ENCODE data around the gene TASOR2. TPM values are rescaled to one million over a fixed set of nuclear protein-coding genes. Genes with fewer than 3 reads are reported as not detected.

The TASOR2 gene
- total RNA-seq, 2 experiments from 2014 or later: 41.9 to 45.4 TPM

DNA sequence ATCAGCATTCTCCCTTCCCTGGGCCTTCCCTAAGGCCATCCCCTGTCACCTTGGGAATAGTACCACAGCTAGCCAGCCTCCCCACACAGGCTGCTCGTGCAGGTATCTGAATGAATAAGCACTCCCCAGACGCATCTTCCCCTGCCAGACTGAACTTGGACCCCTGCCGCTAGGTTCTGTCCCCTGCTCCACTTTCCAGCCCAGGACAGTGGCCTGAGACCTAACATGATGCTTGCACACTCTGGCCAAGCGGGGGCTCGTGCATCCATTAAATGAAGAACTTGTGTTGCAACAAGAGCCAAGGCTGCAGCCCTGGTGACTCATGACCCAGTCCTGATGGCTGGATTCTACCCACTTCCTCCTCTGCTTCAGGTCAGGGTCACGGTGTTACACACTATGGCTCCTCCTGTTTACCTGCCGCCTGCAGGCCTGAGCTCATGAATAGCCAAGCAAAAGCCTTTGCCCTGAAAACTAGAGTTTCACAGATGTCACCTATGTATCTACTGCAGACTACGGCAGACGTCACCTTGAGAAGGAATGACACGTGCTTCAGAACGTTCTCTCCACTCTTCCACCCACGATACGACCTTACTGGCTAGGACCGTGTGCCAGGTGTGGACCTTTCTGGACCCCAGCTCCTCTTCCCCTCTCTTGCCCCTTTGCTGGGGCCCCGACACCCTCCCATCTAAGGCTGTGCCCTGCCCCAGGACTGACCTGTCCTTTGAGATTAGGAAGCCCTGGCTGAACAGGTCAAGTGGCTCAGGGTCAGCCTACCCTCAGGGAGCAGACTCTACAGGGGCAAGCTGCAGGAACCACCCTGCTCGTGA is 24.7 kb upstream of the TASOR2 start:
- H3K9me3 Mint-ChIP-seq (ENCODE audit: low read depth): no peaks in the 10 kb centered on the region
- ChIA-PET POLR2A (no interaction called here), CTCF (interaction anchor here (1.4 kb wide), 1 partner anchor 30 kb away, joined by 7 read pairs; no protein-coding TSS in a partner anchor)
- DNase-seq: peak; percentile 38
- H3K4me3 Mint-ChIP-seq: no peak overlapping the region
- peaks cover 34% of the 10 kb centered on the region for H3K4me1 Mint-ChIP-seq
- H3K27me3 Mint-ChIP-seq: no peaks in the 10 kb centered on the region
- H3K27ac Mint-ChIP-seq: no peak overlapping the region
- H3K36me3 Mint-ChIP-seq (ENCODE audit: low read depth): no peaks in the 10 kb centered on the region
- intact Hi-C loops (cut with DNase I, micrococcal nuclease): no loop called here
- ATAC-seq: peak; percentile 70

DNA sequence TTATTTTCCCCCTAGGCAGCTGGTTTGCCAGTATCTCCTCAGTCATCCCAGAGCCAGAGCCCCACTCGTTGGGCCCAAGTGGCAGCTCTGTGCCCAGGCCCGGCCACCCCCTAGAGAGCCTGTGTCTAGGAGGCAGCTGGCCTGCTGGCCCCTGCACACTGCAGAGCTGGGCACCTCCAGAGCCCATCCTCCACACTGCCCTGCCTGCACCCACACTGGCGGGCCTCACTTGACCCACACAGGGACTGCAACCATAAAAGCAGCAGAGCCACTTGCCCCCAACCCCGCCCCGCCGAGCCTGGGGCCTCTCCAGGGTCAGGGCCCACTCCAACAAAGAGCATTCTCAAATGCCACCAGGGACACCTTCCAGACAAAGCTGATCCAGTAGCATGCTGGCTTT is 23.6 kb upstream of the TASOR2 start:
- no peak overlapping the region for H3K27ac Mint-ChIP-seq
- ATAC-seq: no peak
- ChIA-PET POLR2A (no interaction called here), CTCF (interaction anchor here (0.5 to 1.4 kb wide), 3 partner anchors 32 to 299 kb away, joined by 3 to 7 read pairs (median 3); no protein-coding TSS in a partner anchor)
- H3K36me3 Mint-ChIP-seq (ENCODE audit: low read depth): no peaks in the 10 kb centered on the region
- H3K4me1 Mint-ChIP-seq: peaks cover 29% of the 10 kb centered on the region
- DNase-seq: no peak
- H3K4me3 Mint-ChIP-seq: no peak overlapping the region
- no peaks in the 10 kb centered on the region for H3K9me3 Mint-ChIP-seq (ENCODE audit: low read depth)
- no peaks in the 10 kb centered on the region for H3K27me3 Mint-ChIP-seq
- intact Hi-C loops (cut with DNase I, micrococcal nuclease): no loop called here

DNA sequence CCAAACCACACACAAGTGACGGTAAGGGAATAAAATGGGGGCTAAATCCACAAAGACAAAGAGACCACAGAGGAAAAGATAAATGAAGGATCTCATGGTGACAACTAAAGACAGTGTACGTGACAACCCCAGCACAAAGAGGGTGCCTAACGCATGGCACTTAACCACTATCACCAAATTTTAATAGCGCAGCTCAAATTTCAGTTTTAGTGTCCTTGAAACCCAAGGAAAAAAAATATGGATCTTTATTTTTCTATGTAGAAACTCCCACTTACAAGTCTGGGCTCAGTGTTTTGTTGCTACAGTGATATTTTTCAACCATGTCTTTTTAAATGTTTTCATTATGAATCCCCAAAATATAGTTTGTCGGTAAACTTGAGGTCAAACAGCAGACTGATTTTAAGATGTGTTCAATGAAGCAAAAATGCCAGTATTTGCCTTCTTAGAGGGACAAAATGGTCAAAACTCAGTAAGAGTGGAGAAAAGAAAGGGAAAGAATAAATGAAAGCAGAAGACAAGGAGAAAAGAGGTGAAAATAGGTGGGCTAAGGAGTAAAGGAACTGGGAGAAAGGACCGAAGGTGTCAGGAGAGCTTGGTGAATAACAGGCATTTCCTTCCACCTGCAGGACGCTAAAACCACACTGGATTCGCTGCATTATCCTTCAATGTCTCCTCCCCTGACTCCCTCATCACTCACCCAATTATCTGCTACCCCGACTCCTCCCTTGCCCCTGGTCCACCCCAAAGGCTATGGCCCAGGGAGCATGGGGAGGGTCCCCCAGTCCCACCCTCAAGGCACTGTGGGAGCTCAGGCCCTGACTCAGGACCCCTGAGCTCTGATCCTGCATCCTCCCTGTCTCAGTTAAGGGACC is 21.7 kb upstream of the TASOR2 start:
- Mint-ChIP-seq H3K4me3 (no peak overlapping the region), H3K27me3 (no peaks in the 10 kb centered on the region), H3K9me3 (ENCODE audit: low read depth) (no peaks in the 10 kb centered on the region), H3K36me3 (ENCODE audit: low read depth) (no peaks in the 10 kb centered on the region), H3K27ac (no peak overlapping the region), H3K4me1 (peaks cover 21% of the 10 kb centered on the region)
- ChIA-PET POLR2A (interaction anchor here (0.6 to 0.7 kb wide), 2 partner anchors 26 to 462 kb away, joined by 3 to 5 read pairs; no protein-coding TSS in a partner anchor), CTCF (interaction anchor here (0.8 kb wide), 1 partner anchor 172 kb away, joined by 4 read pairs; no protein-coding TSS in a partner anchor)
- ATAC-seq (no peak), DNase-seq (no peak)
- intact Hi-C loops (cut with DNase I, micrococcal nuclease): no loop called here

DNA sequence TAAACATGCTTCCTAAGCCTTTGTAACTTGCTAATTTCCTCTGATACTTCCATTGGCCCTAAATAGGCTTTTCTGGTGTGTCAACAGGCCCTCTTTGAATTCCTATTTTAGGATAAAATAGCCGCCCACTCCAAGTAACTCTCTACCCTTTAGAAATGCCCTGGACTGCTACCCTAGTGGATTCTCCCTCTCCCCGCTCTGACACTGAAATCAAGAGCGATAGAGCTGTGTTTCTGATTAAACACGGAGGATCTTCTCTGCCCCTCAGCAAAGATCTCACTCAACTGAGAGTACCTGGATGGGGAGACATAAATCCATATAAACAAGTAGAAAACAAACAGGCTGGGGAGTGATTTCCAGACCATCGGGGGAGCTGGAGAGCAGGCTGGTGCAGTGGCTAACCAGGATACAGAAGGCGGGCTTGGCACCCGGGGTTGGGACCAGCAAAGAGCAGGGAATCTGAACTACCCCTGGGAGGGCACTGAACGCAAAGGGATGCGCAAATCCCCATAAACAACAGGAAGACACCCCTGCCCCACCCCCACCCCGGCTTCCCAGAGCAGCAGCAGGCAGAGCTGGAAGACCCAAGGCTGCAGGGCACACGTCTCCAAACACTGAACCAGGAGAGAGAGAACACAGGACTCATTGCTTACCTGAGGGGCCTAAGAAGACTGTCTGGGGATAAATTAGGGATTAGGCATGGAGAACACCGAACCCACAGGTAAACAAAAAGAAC is 20.8 kb upstream of the TASOR2 start:
- H3K27me3 Mint-ChIP-seq: no peaks in the 10 kb centered on the region
- no peak overlapping the region for H3K4me3 Mint-ChIP-seq
- peaks cover 21% of the 10 kb centered on the region for H3K4me1 Mint-ChIP-seq
- CTCF ChIA-PET: interaction anchor here (0.8 kb wide), 1 partner anchor 171 kb away, joined by 4 read pairs; no protein-coding TSS in a partner anchor
- POLR2A ChIA-PET: no interaction called here
- no peaks in the 10 kb centered on the region for H3K9me3 Mint-ChIP-seq (ENCODE audit: low read depth)
- ATAC-seq (no peak), DNase-seq (no peak)
- no peaks in the 10 kb centered on the region for H3K36me3 Mint-ChIP-seq (ENCODE audit: low read depth)
- H3K27ac Mint-ChIP-seq: no peak overlapping the region
- intact Hi-C loops (cut with DNase I, micrococcal nuclease): no loop called here

DNA sequence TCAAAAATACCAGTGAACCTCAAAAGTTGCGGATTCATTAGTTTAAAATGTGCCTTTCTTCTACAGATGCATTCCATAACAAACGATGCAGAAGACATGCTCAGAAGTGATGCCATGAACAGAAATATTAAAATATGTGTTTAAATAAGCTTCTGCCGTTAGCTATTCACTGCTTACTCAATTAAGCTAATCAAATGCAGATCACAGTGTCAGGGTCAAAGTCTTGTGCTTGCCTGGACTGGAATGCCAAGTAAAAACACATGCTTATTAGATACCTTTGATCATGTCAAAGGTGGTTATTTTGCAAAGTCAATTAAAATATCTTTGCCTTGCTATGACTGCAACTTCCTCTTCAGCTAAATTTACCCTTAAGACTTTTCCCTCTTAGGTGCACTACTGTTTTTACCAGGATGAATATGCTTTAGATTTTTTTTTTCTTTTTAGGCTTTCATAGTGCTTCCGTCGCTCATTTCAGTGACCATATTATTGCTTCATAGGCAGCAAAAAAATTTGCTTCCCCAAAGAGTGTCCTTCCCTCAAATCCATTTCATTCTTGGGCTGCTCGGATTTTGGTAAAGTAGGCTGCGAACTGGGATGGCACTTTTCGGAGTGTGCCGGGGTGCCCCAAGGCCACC is 19.1 kb upstream of the TASOR2 start:
- peaks cover 11% of the 10 kb centered on the region for H3K4me1 Mint-ChIP-seq
- peak overlapping the region; percentile 30 for H3K27ac Mint-ChIP-seq
- no peak for DNase-seq
- no peaks in the 10 kb centered on the region for H3K9me3 Mint-ChIP-seq (ENCODE audit: low read depth)
- no peak for ATAC-seq
- intact Hi-C loops (cut with DNase I, micrococcal nuclease): loop anchor here (1.0 to 2.0 kb wide), 2 partner anchors 19 kb away; partner anchors contain the start of gene TASOR2 (in 2 of the 2)
- H3K4me3 Mint-ChIP-seq: peak overlapping the region; percentile 82
- no peaks in the 10 kb centered on the region for H3K27me3 Mint-ChIP-seq
- ChIA-PET CTCF (interaction anchor here (0.8 to 1.4 kb wide), 2 partner anchors 23 to 42 kb away, joined by 3 to 7 read pairs; no protein-coding TSS in a partner anchor), POLR2A (no interaction called here)
- H3K36me3 Mint-ChIP-seq (ENCODE audit: low read depth): no peaks in the 10 kb centered on the region

DNA sequence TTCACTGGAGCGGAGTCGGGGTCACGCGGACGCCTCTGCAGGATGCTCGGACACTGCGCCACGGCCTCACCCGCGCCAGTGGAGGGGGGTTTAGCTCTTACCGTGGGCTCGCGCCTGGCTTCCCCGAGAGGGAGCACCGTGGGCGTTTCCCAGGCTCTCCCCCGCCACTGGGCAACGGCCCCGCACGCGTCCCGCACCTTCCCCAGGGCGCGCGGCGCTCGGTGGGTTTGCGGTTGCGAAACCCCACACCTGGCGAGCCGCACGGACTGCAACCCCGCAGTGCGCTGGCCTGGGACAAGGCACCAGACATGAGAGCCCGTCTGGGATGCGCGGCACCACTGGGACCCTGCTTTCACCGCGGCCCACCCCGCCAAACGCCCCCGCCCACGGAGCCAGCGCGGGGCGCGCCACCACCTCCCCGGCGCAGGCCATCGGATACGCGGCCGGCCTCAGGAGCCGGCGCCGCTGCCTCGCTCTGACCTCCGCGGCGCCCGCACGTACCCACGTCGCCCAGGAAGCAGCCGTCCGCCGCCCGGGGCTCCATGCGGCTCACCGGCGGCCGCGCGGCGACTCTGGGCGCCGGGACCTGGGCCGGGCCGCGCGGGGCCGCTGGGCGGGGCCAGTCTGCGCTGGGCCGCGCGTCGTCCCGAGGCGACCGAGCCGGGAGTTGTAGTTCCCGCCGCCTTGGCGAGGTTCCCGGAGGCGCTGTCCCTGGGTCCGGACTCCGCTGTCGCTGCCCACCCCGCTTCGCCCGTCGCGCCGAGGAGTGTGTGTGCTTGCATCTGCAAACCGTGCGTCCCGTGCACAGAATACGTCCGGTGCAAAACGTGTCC is 18.4 kb upstream of the TASOR2 start, which contains the start of gene ASB13:
ASB13 (minus strand) TSS at position 588 of the 833 bp plus-strand sequence; CDS start at position 544, 44 bp downstream.
- no peaks in the 10 kb centered on the region for H3K36me3 Mint-ChIP-seq (ENCODE audit: low read depth)
- DNase-seq (peak; percentile 61), ATAC-seq (peak; percentile 88)
- CTCF ChIA-PET: interaction anchor here (1.0 to 1.4 kb wide), 2 partner anchors 21 to 43 kb away, joined by 4 to 7 read pairs; no protein-coding TSS in a partner anchor
- H3K4me3 Mint-ChIP-seq: peak within 1 kb of the TSS; percentile 82
- POLR2A ChIA-PET: no interaction called here
- H3K9me3 Mint-ChIP-seq (ENCODE audit: low read depth): no peaks in the 10 kb centered on the region
- no peaks in the 10 kb centered on the region for H3K27me3 Mint-ChIP-seq
- peaks cover 11% of the 10 kb centered on the region for H3K4me1 Mint-ChIP-seq
- intact Hi-C loops (cut with DNase I, micrococcal nuclease): loop anchor here (1.0 to 2.0 kb wide), 2 partner anchors 18 to 19 kb away; partner anchors contain the start of gene TASOR2 (in 2 of the 2)
- H3K27ac Mint-ChIP-seq: peak within 1 kb of the TSS; percentile 71

DNA sequence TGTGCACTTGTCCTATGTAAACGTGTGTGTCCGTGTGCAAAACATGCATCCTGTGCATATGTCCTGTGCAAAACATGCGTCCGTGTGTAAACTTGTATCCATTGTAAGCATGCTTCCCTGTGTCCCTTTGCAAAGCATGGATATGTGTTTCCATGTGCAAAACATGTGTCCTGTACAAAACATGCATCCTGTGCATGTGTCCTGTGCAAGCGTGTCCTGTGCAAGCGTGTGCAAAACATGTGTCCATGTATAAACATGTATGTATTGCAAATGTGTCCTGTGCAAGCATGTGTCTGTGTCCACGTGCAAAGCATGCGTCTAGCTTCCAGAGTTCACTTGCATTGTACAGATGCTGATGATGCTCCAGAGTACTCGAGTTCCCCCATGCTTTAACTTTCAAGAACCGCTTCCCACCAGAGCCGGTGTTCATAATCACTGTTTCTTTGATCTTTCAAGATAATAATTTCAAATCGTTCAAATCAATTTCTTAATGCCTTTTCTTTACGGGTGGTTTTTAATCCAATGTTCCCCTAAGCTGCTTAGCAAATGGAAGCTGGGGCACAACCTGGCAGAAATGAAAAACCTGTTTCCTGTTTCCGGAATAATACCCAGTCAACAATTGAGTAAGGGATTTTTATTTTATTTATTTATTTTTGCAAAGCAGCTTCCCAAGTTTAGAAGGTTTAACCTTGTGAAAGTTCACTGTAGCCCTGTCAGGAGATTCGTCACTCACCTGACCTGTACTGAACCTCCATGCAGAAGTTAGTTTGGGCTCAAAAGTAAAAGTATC is 17.6 kb upstream of the TASOR2 start:
- peak; percentile 22 for DNase-seq
- Mint-ChIP-seq H3K27ac (peak overlapping the region; percentile 71), H3K27me3 (no peaks in the 10 kb centered on the region), H3K4me1 (peaks cover 11% of the 10 kb centered on the region), H3K9me3 (ENCODE audit: low read depth) (no peaks in the 10 kb centered on the region), H3K4me3 (peak overlapping the region; percentile 82), H3K36me3 (ENCODE audit: low read depth) (no peaks in the 10 kb centered on the region)
- ChIA-PET POLR2A (interaction anchor here (0.7 kb wide), 1 partner anchor 38 kb away, joined by 3 read pairs; no protein-coding TSS in a partner anchor), CTCF (interaction anchor here (0.9 to 1.0 kb wide), 2 partner anchors 16 to 20 kb away, joined by 4 read pairs; no protein-coding TSS in a partner anchor)
- ATAC-seq: peak; percentile 11
- intact Hi-C loops (cut with DNase I, micrococcal nuclease): loop anchor here (1.0 to 2.0 kb wide), 2 partner anchors 17 to 18 kb away; partner anchors contain the start of gene TASOR2 (in 2 of the 2)

DNA sequence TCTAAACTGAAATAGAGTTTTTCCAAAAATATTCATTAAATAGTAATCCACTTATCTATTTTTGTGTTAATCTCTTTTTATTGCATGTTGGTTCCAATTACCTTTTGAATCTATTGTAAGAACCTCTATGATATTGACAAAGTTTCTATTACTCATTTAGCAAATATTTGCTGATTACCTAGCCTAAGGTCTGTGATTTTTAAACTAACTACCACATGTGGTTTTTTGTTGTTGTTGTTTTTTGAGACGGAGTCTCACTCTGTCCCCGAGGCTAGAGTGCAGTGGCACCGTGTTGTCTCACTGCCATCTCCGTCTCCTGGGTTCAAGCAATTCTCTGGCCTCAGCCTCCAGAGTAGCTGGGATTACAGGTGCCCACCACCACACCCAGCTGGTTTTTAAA is 16.2 kb upstream of the TASOR2 start:
- CTCF ChIA-PET: interaction anchor here (1.0 to 1.1 kb wide), 2 partner anchors 10 to 18 kb away, joined by 3 to 4 read pairs; no protein-coding TSS in a partner anchor
- Mint-ChIP-seq H3K27ac (no peak overlapping the region), H3K36me3 (ENCODE audit: low read depth) (no peaks in the 10 kb centered on the region), H3K4me1 (peaks cover 11% of the 10 kb centered on the region), H3K9me3 (ENCODE audit: low read depth) (no peaks in the 10 kb centered on the region), H3K4me3 (no peak overlapping the region), H3K27me3 (peaks cover 2% of the 10 kb centered on the region)
- ATAC-seq (no peak), DNase-seq (no peak)
- POLR2A ChIA-PET: no interaction called here
- intact Hi-C loops (cut with DNase I, micrococcal nuclease): no loop called here

DNA sequence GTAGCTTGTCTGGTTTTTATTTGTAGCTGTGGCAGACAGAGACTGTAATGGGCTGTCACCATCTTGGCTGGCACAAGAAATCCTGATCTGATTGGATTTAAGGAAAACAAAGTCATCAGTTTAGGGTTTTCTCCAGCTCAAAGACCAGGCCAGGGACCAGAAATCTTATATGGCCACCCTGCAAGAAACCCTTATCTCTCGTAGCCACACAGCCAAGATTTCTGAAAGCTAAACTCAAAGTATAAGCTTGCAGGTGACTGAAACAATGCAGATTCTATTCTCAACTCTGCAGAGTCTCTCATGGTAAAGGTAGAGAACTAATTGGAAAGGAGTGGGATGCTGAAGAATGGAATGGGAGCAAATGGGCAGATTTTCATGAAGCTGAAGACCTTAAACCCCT is 15.0 kb upstream of the TASOR2 start:
- ChIA-PET CTCF (interaction anchor here (0.7 to 1.0 kb wide), 3 partner anchors 8 to 46 kb away, joined by 3 read pairs; partner anchors contain the start of gene TASOR2), POLR2A (no interaction called here)
- no peak for DNase-seq
- H3K9me3 Mint-ChIP-seq (ENCODE audit: low read depth): peaks cover 7% of the 10 kb centered on the region
- intact Hi-C loops (cut with DNase I, micrococcal nuclease): no loop called here
- peaks cover 11% of the 10 kb centered on the region for H3K4me1 Mint-ChIP-seq
- no peaks in the 10 kb centered on the region for H3K36me3 Mint-ChIP-seq (ENCODE audit: low read depth)
- no peak overlapping the region for H3K4me3 Mint-ChIP-seq
- no peak overlapping the region for H3K27ac Mint-ChIP-seq
- no peak for ATAC-seq
- H3K27me3 Mint-ChIP-seq: peaks cover 2% of the 10 kb centered on the region
